ENCODE results near the gene DIP2A.

DNA sequence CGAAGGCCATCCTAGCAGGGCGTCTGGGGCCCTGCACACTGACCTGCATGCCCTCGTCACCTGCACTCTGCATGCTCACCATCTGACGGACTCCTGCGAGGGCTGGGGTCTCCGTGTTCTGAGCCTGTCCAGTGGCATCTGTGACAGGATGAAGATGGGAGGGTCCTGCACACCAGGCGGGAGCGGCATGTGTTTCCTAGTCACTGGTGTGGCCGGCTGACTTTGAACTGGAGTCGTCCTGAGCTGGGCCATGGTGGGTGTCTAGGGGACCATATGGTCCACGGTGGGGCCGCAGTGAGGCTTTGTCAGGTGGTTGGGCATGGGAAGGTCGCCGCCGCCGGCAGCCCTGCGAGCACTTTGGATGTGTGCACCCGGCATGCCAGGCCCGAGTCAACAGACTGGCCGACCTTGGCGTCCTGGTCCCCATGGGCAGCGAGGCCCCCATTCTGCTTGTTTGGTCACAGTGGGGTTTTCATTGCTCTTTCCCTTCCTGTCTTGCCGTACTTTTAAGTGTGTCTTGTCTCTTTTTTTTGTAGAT is 16.7 kb upstream of the DIP2A start:
- no peak for TF ChIP-seq CTCF (optimal IDR thresholded peaks at IDR 0.05 in 1 of 3, IDR thresholded peaks at IDR 0.05 in 1 of 3, conservative IDR thresholded peaks at IDR 0.05 in 1 of 3; ENCODE audit: extremely low read depth in 1 of 3, insufficient read depth in 2 of 3, low read length in 3 of 3)
- TF ChIP-seq EZH2 (IDR thresholded peaks at IDR 0.05; ENCODE audit: low read length): no peak

Measured in keratinocyte (primary cell).